Retinal pigment epithelial cell (primary cell): ENCODE data around the gene RANBP3.
A peak's percentile ranks its signal among the peaks of the same experiment; 100 is the strongest.

Experiments
- DNase-seq: peaks from one replicate; pipeline ENCODE4 v3.0.0-alpha.2; 2010; ENCODE audit warnings: low read depth
- H3K4me3 ChIP-seq: 2 replicates; pipeline ENCODE4 v1.5.1; 2011; ENCODE audit warnings: mild to moderate bottlenecking, low read length, control low read depth, moderate library complexity
- CTCF ChIP-seq: conservative IDR thresholded peaks from 2 replicates; pipeline ENCODE4 v1.5.1; 2011; ENCODE audit warnings: low read depth, low read length, control low read depth, inconsistent platforms

RANBP3 gene

DNA sequence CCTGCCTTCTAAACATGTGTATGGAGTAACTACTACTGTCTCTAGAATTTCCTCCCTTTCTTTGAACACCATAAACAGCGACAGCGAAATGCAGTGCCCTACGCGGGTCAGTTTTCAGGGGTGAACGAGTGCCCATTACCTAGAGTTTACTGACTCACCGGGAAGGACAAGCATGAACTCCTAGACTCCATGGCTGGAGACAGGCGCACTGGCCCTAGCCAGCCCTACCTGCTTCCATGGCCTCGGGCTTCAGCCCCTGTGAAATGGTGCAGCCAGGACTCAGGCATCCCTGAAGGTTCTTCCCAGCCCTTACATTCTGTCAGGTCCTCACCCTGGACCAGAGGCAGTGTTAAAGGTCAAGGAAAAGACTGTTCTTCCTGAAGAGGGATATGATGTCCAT is 8.5 kb downstream of the RANBP3 start:
- no peak for DNase-seq
- no peak overlapping the region for H3K4me3 ChIP-seq
- no peak for TF ChIP-seq CTCF

DNA sequence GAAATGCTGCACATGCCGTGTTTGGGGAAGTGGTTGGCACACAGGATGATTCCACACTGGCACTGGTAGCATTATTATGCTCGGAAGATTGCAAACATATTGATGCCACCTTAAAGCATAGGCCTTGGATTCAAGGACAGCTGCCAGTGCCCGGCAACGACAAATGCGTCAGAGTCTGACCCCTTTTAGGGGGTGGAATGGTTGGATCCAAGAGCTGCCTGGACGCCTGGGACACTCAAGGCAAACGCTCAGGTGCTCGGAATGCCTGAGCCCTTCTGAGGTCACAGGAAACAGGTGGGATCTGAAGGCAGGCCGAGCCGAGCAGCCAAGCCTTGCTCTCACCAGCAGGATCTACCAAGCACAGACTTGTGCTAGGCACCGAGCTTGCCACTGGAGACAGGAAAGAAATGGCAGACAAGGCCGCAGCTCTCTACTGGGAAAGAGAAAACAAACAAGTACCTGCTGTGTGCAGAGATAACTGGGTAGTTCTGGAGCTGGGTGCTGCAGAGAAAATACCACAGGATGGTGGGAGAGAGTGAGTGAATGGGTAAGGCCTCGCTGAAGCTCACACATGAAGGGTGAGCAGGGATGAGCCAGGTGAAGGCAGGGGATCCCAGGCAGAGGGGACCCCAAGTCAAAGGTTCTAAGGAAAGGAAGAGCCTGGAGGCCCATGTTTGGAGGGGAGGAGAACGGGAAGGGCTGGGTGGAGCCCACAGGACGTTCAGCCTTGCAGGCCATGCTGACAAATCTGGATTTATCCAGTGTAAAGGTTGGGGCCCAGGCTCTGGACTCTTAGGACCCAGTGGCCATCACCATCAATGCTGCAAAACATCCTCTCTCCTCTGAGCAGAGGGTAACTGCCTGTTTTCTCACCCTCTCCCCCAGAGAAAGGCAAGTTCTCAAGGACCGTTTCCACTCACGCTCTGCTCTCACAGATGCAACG is 9.2 kb downstream of the RANBP3 start:
- DNase-seq: no peak
- TF ChIP-seq CTCF: no peak
- no peak overlapping the region for H3K4me3 ChIP-seq

GRCh38 chr19:5967994-5968430 is 9.9 kb downstream of the RANBP3 start:
- H3K4me3 ChIP-seq: no peak overlapping the region
- peak; percentile 90 for TF ChIP-seq CTCF
- no peak for DNase-seq

DNA sequence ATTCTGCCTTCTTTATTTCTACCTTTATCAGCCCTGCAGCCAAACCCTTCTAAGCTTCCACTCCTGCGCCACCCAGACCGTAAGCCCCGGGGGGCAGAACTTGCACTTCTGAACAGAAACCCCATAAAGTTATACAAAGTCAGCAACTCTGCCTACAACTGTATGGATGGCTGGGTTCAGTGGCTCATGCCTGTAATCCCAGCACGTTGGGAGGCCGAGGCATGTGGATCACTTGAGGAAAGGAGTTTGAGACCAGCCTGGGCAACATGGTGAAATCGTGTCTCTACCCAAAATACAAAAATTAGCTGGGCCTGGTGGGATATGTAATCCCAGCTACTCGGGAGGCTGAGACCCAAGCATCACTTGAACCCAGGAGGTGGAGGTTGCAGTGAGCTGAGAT is 10.4 kb downstream of the RANBP3 start:
- TF ChIP-seq CTCF: no peak
- no peak for DNase-seq
- no peak overlapping the region for H3K4me3 ChIP-seq

DNA sequence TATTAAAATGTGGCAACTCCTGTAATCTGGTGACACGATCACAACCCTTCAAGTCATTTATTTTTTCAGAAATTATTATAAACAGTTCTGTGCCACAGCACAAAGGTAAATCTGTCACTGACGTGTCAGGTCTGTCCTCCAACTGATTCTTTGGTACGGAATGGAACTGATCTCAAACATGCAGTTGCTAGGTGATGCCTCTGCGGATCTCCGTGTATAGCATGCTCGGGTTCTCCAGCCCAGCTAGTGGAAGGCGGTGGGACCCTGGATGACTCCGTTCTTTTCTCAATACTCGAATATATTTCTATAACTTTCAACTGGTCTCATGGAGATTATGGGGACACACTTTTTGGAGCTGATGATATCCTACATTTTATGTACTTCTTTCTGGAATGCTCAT is 11.0 kb downstream of the RANBP3 start:
- TF ChIP-seq CTCF: no peak
- H3K4me3 ChIP-seq: no peak overlapping the region
- DNase-seq: no peak

GRCh38 chr19:5966215-5966614 is 11.7 kb downstream of the RANBP3 start:
- peak; percentile 48 for DNase-seq
- H3K4me3 ChIP-seq: no peak overlapping the region
- TF ChIP-seq CTCF: no peak

GRCh38 chr19:5964816-5965565 is 12.9 kb downstream of the RANBP3 start:
- no peak for TF ChIP-seq CTCF
- H3K4me3 ChIP-seq: no peak overlapping the region
- no peak for DNase-seq
